ENCODE results near the gene CAMSAP2.

CAMSAP2 gene

DNA sequence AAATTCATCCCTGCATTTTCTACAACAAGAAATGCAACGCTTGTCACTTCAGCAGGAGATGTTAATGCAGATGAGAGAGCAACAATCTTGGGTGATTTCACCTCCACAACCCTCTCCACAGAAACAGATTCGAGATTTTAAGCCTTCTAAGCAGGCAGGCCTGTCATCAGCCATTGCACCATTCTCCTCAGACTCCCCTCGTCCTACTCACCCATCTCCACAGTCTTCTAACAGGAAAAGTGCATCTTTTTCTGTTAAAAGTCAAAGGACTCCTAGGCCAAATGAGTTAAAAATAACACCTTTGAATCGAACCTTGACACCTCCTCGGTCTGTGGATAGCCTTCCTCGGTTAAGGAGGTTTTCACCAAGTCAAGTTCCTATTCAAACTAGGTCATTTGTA is 110.7 kb downstream of the CAMSAP2 start:
- no peak for DNase-seq (ENCODE audit: low read depth, low spot score)

DNA sequence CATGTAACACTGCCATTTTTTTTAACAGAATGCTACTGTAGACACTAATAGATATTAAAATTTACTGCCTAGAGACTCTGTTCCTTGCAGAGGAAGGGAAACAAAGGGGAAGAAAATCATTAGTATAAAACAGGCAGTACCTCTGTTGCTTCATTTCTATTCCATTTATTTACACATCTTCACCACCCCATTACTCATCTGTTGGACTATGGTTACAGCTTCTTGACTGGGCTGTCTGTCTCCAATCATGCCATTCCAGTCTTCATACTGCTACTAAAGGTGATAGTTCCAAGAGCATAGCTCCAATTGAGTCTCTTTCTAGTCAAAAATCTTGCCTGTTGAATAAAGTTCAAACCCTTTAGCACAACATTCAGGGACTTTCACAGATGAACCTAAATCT is 111.9 kb downstream of the CAMSAP2 start:
- no peak for DNase-seq (ENCODE audit: low read depth, low spot score)

GRCh38 chr1:200856716-200857357 is 118.1 kb downstream of the CAMSAP2 start:
- no peak for DNase-seq (ENCODE audit: low read depth, low spot score)

DNA sequence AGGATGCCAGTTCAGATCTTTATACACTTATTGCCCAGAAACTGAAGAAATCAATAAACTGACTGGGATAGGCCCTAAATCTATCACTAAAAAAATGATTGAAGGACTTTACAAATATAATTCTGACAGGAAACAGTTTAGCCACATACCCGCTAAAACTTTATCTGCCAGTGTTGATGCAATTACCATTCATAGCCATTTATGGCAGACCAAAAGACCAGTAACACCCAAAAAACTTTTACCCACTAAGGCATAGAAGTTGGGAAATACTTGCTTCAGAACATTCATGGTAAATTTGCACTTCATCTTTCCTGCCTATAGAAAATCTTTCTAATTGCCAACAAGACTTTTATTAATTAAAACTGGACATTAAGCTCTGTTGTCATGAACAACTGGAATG is 119.1 kb downstream of the CAMSAP2 start:
- no peak for DNase-seq (ENCODE audit: low read depth, low spot score)

- DNase-seq (ENCODE audit: low read depth, low spot score): no peak
Observed at GRCh38 chr1:200861937-200862647, 123.4 kb downstream of the CAMSAP2 start.

DNA sequence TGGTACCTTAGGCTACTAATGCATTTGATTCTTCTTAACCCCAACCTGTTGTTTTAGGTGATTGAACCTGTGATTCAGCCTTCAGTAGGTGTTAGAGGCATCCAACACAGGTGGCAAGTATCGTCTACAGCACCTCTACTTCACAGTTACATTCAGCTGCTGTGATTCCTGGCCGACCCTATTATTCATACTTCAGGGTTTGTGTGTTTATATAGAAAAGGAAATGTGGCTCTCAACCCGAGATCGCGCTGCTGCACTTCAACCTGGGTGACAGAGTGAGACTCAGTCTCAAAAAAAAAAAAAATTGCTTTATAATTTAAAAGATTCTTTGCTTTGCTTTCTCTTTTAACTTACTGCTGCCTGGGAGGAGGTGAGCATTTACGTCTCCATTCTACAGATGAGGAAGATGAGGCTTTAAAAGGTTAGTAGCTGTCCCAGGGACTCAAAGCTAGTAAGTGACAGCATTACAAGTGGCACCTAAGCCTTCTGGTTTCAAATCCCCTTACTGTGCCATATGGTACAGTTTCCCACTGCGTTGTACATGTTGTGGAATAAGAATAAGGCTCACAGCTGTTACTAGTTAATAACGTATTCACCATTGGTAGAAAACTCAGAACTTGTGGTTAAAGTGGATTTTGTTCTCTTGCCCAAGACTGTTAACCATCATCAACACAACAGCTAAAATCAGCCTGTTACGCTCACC is 124.2 kb downstream of the CAMSAP2 start:
- DNase-seq (ENCODE audit: low read depth, low spot score): no peak

GRCh38 chr1:200866116-200866515 is 127.4 kb downstream of the CAMSAP2 start:
- DNase-seq (ENCODE audit: low read depth, low spot score): no peak

- no peak for DNase-seq (ENCODE audit: low read depth, low spot score)
Observed at GRCh38 chr1:200866521-200866920, 127.8 kb downstream of the CAMSAP2 start.

- DNase-seq (ENCODE audit: low read depth, low spot score): no peak
Observed at GRCh38 chr1:200867018-200867811, 128.5 kb downstream of the CAMSAP2 start.

- DNase-seq (ENCODE audit: low read depth, low spot score): no peak
Observed at GRCh38 chr1:200869376-200869752, 130.7 kb downstream of the CAMSAP2 start.

DNA sequence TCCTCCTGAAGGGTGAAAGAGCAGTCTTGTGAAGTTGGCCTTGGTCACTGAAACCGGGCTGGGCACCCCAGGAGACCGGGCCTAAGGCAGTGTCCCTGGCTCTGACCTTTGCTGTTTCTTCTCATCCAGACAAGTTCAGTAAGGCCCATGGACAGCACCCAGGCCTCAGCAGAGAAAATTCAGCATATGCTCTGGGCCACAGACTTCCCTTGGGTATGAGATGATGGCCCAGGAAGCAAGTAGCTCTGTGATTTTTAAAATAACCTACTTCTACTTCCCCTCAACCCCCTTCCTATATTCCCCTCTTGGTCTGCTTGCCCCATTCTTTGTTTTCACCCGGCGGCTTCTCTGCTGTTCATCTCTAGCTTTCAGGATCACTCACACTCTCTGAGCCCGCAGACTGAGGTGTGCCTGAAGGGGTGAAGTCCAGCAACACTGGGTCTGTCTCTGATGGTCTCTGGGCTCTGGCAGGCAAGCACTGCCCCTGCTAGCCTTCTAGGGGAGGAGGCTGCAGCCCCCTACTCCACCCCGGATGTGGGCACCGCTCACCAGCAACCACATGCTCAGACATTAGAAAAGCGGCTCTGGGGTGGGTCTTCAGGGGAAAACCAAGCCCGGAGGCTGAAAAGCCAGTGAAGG is 131.2 kb downstream of the CAMSAP2 start:
- DNase-seq (ENCODE audit: low read depth, low spot score): no peak

GRCh38 chr1:200872446-200873115 is 133.9 kb downstream of the CAMSAP2 start, which contains the start of gene GPR25:
Gene GPR25, plus strand, starts transcription at chr1:200872981. Its CDS starts 57 bp downstream, at chr1:200873038.
- DNase-seq (ENCODE audit: low read depth, low spot score): no peak

- peak; percentile 51 for DNase-seq (ENCODE audit: low read depth, low spot score)
Observed at GRCh38 chr1:200873116-200873670, 134.5 kb downstream of the CAMSAP2 start.

GRCh38 chr1:200873671-200874397 is 135.1 kb downstream of the CAMSAP2 start:
- DNase-seq (ENCODE audit: low read depth, low spot score): peak; percentile 76

DNA sequence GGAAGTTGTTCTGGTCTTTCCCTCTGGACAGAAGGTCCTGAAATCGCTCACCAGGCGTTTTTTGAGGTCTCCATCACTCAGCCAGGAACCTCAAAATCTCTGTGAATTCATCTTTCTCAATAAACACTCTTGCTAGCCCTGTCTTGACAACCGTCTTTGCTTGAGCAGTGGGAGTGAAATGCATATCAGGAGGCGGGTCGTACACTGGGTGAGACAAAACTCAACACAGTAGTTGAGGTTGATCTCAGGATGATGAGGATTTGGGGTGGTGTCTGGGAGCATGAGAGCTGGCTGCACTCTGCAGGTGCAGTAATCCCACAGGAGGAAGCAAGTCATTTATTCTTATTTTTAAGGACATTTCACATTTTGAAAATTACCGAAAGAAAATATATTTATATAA is 136.0 kb downstream of the CAMSAP2 start:
- DNase-seq (ENCODE audit: low read depth, low spot score): no peak

DNA sequence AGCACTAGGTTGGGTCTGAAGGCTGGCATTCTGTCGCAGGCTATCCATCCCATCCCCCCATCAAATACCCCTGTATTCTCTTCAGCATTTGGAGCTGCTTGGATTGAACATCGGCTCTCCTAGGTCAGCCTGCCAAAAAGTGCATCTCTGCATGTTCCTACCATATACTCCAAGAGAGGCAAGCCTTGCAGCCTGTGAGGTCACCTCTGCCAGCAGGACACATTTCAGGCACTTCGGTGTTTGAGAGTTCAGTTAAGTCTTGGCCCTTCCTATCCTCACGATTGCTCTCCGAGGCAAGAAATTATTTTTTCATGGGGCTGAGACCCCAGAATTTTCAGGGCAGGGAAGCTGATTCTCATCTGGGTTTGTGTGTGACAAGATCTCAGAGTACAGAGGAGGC is 136.7 kb downstream of the CAMSAP2 start:
- no peak for DNase-seq (ENCODE audit: low read depth, low spot score)

- DNase-seq (ENCODE audit: low read depth, low spot score): no peak
Observed at GRCh38 chr1:200877010-200877409, 138.3 kb downstream of the CAMSAP2 start.

DNA sequence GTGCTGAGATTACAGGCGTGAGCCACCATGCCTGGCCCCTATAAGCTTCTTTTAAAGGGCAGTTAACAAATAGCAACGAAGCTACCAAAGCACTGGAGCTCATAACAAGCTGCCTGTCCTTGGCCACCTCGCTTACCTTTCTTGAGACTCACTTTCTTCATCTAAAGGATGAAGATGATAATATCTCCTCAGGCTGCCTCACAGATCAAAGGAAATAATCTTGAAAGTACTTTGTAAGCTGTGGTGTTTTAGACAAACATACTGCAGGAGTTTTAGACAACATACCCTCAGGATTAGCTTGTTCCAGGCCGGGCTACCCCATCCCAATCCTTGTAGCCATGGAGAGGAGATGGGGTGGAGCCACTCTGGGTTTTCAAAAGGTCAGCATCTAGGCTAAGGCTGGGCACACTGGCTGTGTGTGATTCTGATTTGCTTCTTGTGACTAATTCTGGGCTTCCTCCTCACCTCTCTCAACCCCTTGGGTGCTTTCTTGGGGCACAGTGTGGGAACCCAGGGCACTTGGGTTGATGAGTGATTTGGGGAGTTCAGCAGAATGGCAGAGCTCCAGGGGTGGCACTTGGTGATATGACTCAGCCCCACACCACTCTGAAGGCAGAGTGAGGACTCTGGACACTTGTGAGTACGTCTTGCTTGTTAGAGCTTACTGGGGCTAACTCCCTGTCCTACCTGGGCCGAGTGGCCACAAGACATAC is 139.3 kb downstream of the CAMSAP2 start:
- DNase-seq (ENCODE audit: low read depth, low spot score): no peak

DNA sequence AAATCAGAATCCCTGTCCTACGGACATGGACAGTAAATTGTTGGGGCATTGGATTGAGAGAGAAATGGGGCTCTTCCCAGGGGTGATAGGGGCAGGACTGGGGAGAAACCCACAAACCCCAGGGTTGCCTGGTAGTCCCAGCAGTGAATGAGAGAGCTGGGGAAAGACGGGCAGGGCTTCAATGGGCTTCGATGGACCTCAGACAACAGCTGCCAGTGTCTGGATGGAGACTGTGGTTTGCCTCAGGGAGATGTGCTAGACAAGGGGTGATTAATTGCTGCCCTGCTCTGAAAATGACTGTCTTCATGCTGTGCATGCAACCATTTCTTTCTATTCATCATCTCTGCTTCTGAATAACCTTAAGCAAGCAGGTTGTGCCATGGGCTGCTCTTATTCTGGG is 141.5 kb downstream of the CAMSAP2 start:
- peak; percentile 25 for DNase-seq (ENCODE audit: low read depth, low spot score)
